Chondrocyte (in vitro differentiated cells): ENCODE results near the gene UBE4A. TPM values are rescaled to one million over a fixed set of nuclear protein-coding genes. Genes with fewer than 3 reads are reported as not detected.

Experiments used
- DNase-seq: peaks from one replicate; pipeline ENCODE4 v3.0.0; 2021; ENCODE audit warnings: mixed read lengths, low spot score
- H3K27ac Mint-ChIP-seq: one replicate; pipeline ENCODE4 v1.8.0; 2021; ENCODE audit warnings: mild to moderate bottlenecking, moderate library complexity, mixed read lengths; ENCODE audit not compliant: unreplicated experiment
- H3K27me3 Mint-ChIP-seq: 2 replicates; pipeline ENCODE4 v1.8.0; 2021; ENCODE audit warnings: low read depth, mixed read lengths
- H3K36me3 Mint-ChIP-seq: 2 replicates; pipeline ENCODE4 v1.8.0; 2021; ENCODE audit warnings: low read depth, mixed read lengths
- H3K4me1 Mint-ChIP-seq: 2 replicates; pipeline ENCODE4 v1.8.0; 2021; ENCODE audit warnings: low read depth, mild to moderate bottlenecking, mixed read lengths
- H3K4me3 Mint-ChIP-seq: one replicate; pipeline ENCODE4 v1.8.0; 2021; ENCODE audit warnings: mild to moderate bottlenecking, moderate library complexity, mixed read lengths; ENCODE audit not compliant: unreplicated experiment
- H3K9me3 Mint-ChIP-seq: 2 replicates; pipeline ENCODE4 v1.8.0; 2021; ENCODE audit warnings: low read depth, mixed read lengths
- total RNA-seq: library from RNA; stranded (reverse); gene quantifications from 3 replicates; pipeline ENCODE4 v1.2.1, GENCODE V29; 2021
- TF ChIP-seq, protein P1 (sequence below): fragments of 200-600 bp; sonication (generic); IDR thresholded peaks from 2 replicates; pipeline ENCODE4 v1.5.0; 2021; ENCODE audit warnings: antibody characterized with exemption, mild to moderate bottlenecking, moderate library complexity

The UBE4A gene
- total RNA-seq, 1 donor from 2014 or later = 39.7 TPM

DNA sequence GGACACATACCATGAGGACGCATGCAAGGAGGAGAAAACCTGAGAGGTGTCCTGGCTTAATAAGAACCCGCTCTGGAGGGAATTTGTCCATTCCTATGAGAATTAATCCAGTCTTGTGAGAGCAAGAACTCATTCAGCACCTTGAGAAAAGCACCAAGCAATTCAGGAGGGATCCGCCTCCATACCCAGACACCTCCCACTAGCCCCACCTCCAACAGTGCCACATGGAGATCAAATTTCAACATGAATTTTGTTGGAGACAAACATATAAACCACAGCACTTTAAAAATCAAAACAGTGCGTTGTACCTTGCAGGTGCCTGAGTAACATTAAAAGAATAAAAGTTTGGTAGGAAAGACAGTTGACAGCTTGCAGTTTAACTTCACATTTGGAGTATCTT, 11.4 kb downstream of the UBE4A start:
- no peak overlapping the region for H3K4me3 Mint-ChIP-seq
- no peak for DNase-seq
- peaks cover 46% of the 10 kb centered on the region for H3K36me3 Mint-ChIP-seq
- no peaks in the 10 kb centered on the region for H3K27me3 Mint-ChIP-seq
- no peak overlapping the region for H3K27ac Mint-ChIP-seq
- H3K4me1 Mint-ChIP-seq = no peaks in the 10 kb centered on the region
- H3K9me3 Mint-ChIP-seq = no peaks in the 10 kb centered on the region
- TF ChIP-seq, protein P1, sequence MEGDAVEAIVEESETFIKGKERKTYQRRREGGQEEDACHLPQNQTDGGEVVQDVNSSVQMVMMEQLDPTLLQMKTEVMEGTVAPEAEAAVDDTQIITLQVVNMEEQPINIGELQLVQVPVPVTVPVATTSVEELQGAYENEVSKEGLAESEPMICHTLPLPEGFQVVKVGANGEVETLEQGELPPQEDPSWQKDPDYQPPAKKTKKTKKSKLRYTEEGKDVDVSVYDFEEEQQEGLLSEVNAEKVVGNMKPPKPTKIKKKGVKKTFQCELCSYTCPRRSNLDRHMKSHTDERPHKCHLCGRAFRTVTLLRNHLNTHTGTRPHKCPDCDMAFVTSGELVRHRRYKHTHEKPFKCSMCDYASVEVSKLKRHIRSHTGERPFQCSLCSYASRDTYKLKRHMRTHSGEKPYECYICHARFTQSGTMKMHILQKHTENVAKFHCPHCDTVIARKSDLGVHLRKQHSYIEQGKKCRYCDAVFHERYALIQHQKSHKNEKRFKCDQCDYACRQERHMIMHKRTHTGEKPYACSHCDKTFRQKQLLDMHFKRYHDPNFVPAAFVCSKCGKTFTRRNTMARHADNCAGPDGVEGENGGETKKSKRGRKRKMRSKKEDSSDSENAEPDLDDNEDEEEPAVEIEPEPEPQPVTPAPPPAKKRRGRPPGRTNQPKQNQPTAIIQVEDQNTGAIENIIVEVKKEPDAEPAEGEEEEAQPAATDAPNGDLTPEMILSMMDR = no peak

GRCh38 chr11:118373263-118373662, 13.9 kb downstream of the UBE4A start:
- peaks cover 52% of the 10 kb centered on the region for H3K36me3 Mint-ChIP-seq
- TF ChIP-seq, protein P1 = no peak
- H3K4me3 Mint-ChIP-seq = no peak overlapping the region
- H3K9me3 Mint-ChIP-seq = no peaks in the 10 kb centered on the region
- no peaks in the 10 kb centered on the region for H3K27me3 Mint-ChIP-seq
- DNase-seq = no peak
- no peak overlapping the region for H3K27ac Mint-ChIP-seq
- H3K4me1 Mint-ChIP-seq = no peaks in the 10 kb centered on the region

GRCh38 chr11:118373871-118374270, 14.5 kb downstream of the UBE4A start:
- peaks cover 51% of the 10 kb centered on the region for H3K36me3 Mint-ChIP-seq
- TF ChIP-seq, protein P1 = no peak
- no peaks in the 10 kb centered on the region for H3K27me3 Mint-ChIP-seq
- H3K4me1 Mint-ChIP-seq = no peaks in the 10 kb centered on the region
- no peak overlapping the region for H3K4me3 Mint-ChIP-seq
- no peak overlapping the region for H3K27ac Mint-ChIP-seq
- DNase-seq = no peak
- H3K9me3 Mint-ChIP-seq = no peaks in the 10 kb centered on the region

DNA sequence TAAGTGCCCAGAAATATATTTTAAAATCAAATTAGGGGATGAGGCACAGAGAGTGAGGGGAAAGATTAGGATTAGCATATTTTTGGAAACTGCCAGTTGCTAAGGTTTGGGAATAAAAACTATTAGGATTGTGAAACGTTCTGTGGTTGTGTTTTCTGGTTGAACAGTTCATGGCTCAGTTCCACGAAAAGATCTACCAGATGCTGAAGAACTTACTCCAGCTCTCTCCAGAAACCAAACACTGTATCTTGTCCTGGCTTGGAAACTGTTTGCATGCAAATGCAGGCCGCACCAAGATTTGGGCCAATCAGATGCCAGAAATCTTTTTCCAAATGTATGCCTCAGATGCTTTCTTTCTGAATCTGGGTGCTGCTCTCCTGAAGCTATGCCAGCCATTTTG, 15.3 kb downstream of the UBE4A start:
- TF ChIP-seq, protein P1 = no peak
- Mint-ChIP-seq H3K4me1 (no peaks in the 10 kb centered on the region), H3K27me3 (no peaks in the 10 kb centered on the region), H3K36me3 (peaks cover 52% of the 10 kb centered on the region), H3K9me3 (no peaks in the 10 kb centered on the region), H3K4me3 (no peak overlapping the region), H3K27ac (no peak overlapping the region)
- DNase-seq = no peak

GRCh38 chr11:118375978-118376377, 16.6 kb downstream of the UBE4A start:
- no peak for DNase-seq
- Mint-ChIP-seq H3K4me3 (no peak overlapping the region), H3K4me1 (no peaks in the 10 kb centered on the region), H3K27me3 (no peaks in the 10 kb centered on the region), H3K36me3 (peaks cover 44% of the 10 kb centered on the region), H3K27ac (no peak overlapping the region), H3K9me3 (no peaks in the 10 kb centered on the region)
- TF ChIP-seq, protein P1 = no peak
